Measurements from ENCODE around the gene PAPPA. TPM values are rescaled to one million over a fixed set of nuclear protein-coding genes. Genes with fewer than 3 reads are reported as not detected.
A peak's percentile ranks its signal among the peaks of the same experiment; 100 is the strongest.

PAPPA gene
- total and polyA plus RNA-seq, 9 of the 15 experiments (the other 6 are each of a cell fraction or from before 2014, with no cell fraction given), result 0.06 to 0.18 (median 0.11) TPM

GRCh38 chr9:116417464-116417863 lies 263.9 kb downstream of the PAPPA start (continued):
- TF ChIP-seq ZKSCAN8 (CRISPR knock-in tag; IDR thresholded peaks at IDR 0.05) (peak; percentile 73; the same call in 1 of the 2 replicates), UBTF (IDR thresholded peaks at IDR 0.05; ENCODE audit: borderline replicate concordance in 1 of 2, low read depth in 2 of 2, low read length in 2 of 2) (no peak), NEUROD1 (IDR thresholded peaks at IDR 0.05; ENCODE audit: borderline replicate concordance, low read depth, low read length, partially characterized antibody) (no peak), ARNT (IDR thresholded peaks at IDR 0.05) (no peak), ZNF395 (CRISPR knock-in tag; IDR thresholded peaks at IDR 0.05) (peak; percentile 60)

- H3K27me3 ChIP-seq (ENCODE audit: control insufficient read depth in 2 of 2, insufficient read depth in 2 of 2, low read length in 2 of 2), result no peaks in the 10 kb centered on the region
- TF ChIP-seq ZBTB43 (CRISPR knock-in tag; IDR thresholded peaks at IDR 0.05) (no peak), TRIM25 (IDR thresholded peaks at IDR 0.05; ENCODE audit: borderline replicate concordance) (no peak), C11orf30 (IDR thresholded peaks at IDR 0.05; ENCODE audit: low read depth) (no peak), NCOA4 (IDR thresholded peaks at IDR 0.05; ENCODE audit: partially characterized antibody) (no peak), MITF (IDR thresholded peaks at IDR 0.05) (no peak), CAMTA2 (CRISPR knock-in tag; conservative IDR thresholded peaks at IDR 0.05) (no peak), FOS (IDR thresholded peaks at IDR 0.05; ENCODE audit: extremely low read depth, insufficient read length) (no peak)
- no peaks in the 10 kb centered on the region for H3K79me2 ChIP-seq (ENCODE audit: control insufficient read depth, insufficient read depth, low read length)
- H3K4me3 ChIP-seq, result no peak overlapping the region
- FAIRE-seq (no peak), ATAC-seq (no peak), DNase-seq (ENCODE audit: extremely low read depth in 1 of 4, low spot score in 3 of 4) (no peak)
- WGBS (ENCODE audit: insufficient coverage, low coverage, missing lambda C conversion rate), result 44% methylated on average over 3 of the region's 3 CpGs
- no peaks in the 10 kb centered on the region for H4K20me1 ChIP-seq (replicated peaks; ENCODE audit: control insufficient read depth, insufficient read depth, low read length)
- H2AFZ ChIP-seq (ENCODE audit: low read depth, low read length), result peak overlapping the region; percentile 21; the same call in 1 of the 2 replicates
- intact Hi-C loops (cut with micrococcal nuclease) (no loop called here), in situ Hi-C loops (cut with MboI) (no loop called here)
- H3K36me3 ChIP-seq (ENCODE audit: control insufficient read depth, insufficient read depth, low read length), result no peaks in the 10 kb centered on the region
- no peak overlapping the region for H3K4me2 ChIP-seq (ENCODE audit: insufficient read depth, low read length)
- H3K9ac ChIP-seq (ENCODE audit: insufficient read depth in 1 of 2, low read depth in 2 of 2, low read length in 2 of 2), result no peak overlapping the region
- BruUV-seq (replicated peaks), result no TSS peak
- H3K27ac ChIP-seq (ENCODE audit: extremely low read depth, low read depth, low read length), result no peak overlapping the region
- peaks cover 13 to 61% of the 10 kb centered on the region in 2 experiments for H3K4me1 ChIP-seq (replicated peaks in 1 of 2; ENCODE audit: control insufficient read depth in 2 of 2, insufficient read depth in 2 of 2, low read length in 2 of 2)
- POLR2A ChIA-PET, result interaction anchor here (1.0 to 1.1 kb wide), 2 partner anchors 9 to 13 kb away, joined by 3 to 4 read pairs; no protein-coding TSS in a partner anchor
- CTCF ChIA-PET (ENCODE audit: low intra/inter-chr PET ratio), result interaction anchor here (0.6 kb wide), 1 partner anchor 71 kb away, joined by 4 read pairs; no protein-coding TSS in a partner anchor
- no peaks in the 10 kb centered on the region for H3K9me3 ChIP-seq (replicated peaks; ENCODE audit: control insufficient read depth, insufficient read depth, low read depth, low read length)
- no peaks in the 10 kb centered on the region for H3K9me1 ChIP-seq (ENCODE audit: control insufficient read depth, insufficient read depth, low read length)
Measured at GRCh38 chr9:116419181-116419580, 265.6 kb downstream of the PAPPA start.
